IPS DF 19.7 (cell line): ENCODE measurements around the gene TIMP2.
"Not testable (repeated sequence)": the region's sequence is repeated elsewhere in the genome, so short reads cannot be mapped to it uniquely, and the experiment has no call there.

Source experiments
- DNase-seq: peaks from one replicate; pipeline ENCODE4 v3.0.0-alpha.2; 2013; ENCODE audit warnings: low read depth, low spot score

Gene TIMP2

GRCh38 chr17:78933025-78933958, 8.1 kb upstream of the TIMP2 start:
- no peak for DNase-seq

- DNase-seq = no peak
Observed at GRCh38 chr17:78929908-78930775, 5.0 kb upstream of the TIMP2 start.

DNA sequence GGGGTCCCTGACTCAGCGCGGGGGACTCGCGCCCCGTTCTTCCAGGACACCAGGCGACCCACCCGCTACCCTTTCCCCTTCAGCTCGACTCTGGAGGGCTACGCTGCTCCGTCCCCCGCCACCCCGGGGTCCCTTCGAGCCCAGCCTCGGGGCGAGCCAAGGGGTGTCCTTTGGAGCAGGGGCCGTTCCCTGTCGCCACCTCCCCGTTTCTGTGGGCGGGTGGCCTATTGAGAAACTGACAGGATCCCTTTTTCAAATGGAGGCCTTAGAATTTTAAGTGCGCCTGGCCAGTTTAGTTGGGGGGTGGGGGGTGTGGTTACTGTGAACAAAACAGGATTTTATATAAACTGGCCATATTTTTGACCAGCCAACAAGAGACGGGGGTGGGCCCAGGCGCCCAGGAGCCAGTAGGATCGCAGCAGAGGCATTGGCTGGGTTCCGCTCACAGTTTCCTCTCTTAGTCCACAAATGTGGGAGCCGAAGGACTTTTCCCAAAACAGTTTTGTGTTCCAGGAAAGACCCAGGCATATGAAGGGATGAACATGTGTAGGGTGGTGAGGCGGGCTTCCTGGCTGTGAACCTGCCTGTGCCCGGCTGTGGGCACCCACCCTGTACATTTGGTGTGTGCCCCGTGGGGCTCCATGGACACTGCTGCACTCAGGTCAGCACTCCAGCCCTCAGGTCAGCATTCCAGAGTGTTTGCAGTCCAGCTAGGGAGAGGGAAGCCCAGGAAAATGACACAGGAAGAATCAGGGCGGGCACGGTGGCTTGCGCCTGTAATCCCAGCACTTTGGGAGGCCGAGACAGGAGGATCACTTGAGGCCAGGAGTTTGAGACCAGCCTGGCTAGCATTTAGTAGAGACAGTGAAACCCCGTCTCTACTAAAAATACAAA, 722 bp upstream of the TIMP2 start:
- DNase-seq = no peak

DNA sequence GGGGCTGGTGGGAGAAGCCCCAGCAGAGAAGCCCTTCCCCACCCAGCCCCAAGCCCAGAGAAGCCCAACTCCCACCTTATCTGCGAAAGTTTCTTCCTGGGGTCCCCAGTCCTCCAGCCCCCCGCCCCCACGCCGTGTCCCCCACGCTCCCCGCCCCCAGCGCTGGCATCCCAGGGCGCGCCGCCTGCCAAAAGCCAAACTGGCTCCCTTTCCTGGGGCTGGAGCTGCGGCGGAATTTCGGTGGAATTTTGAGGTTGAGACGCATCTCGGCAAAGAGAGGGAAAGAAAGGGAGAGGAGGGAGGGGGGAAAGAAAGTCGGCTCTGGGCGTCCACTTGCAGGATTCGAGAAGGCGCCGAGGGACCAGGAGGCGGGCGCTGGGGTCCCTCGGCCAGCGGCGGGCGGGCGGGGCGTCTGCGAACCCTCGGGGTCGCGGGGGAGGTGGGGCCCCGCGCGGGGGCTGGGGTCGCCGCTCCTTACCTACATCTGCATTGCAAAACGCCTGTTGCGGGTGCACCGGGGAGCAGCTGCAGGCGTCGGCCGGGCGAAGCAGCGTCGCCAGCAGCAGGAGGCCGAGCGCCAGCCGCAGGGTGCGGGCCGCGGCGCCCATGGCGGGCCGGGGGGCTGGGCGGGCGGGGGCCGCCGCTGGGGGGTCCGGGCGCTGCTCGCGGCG, 571 bp downstream of the TIMP2 start:
- DNase-seq = no peak

DNA sequence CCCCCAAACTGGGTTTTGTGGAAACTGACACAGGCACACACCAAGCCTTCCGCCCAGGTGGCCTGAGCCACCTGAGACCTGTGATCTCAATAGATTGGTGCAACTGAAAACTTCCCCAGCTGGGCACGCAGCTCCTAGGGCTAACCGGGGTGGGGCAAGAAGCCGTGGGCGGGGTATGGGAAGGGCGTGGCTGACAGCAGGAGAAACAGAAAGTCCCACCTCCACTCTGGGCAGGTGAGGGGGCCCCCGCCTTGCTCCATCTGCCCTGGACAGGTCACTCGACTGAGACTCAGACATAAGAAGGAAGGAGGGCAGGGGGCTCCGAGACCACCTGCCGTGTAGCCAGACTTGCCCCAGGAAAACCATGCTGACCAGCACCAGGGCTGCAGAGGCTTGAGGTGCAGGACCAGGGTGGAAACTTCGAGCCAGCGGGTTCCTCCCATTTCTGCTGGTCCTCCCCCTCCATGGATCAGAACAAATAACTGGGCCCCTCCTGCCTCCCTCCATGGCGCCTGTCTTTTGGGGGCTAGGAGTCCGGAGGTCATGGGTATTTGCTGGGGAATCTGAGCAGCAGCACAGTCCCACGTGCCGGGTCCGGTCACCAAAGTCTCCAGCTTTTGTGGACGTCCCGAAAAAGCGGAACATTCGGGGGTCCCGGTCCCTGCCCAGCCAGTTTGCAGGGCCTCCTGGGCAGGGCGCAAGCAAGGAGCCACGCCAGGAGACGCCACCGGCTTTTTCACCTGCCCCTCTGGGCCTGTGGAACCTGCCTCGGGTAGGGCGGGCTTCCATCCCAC, 1.3 kb downstream of the TIMP2 start:
- DNase-seq = no peak

DNA sequence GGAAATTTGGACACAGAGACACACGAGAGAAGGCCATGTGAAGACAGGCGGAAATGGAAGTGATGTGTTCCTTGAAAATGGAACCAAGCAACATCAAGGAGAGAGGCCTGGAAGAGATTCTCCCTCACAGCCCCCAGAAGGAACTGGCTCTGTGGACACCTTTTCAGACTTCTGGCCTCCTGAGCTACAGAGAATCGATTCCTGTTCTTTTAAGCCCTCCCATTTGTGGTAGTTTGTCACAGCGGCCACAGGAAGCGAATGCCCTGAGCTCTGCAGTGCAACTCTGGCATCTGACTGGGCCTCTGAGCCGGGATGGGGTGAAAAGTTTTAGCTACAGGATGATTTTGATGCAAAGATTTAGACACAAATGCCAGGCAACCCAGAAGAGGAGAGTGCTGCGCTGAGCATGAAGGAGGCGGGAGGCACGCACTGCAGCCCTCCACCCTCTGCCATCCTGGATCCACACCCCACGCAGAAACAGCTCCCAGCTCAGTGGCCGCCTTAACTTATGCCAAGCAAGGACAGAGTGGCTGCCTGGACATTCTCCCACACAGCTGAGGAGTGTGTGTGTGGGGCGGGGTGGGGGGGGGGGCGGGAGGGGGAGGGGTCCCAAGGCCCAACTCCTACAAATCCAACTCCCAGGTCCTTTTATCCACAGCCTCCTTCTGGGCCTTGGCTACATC, 2.2 kb downstream of the TIMP2 start:
- no peak for DNase-seq

- no peak for DNase-seq
Observed at GRCh38 chr17:78921437-78921971, 3.7 kb downstream of the TIMP2 start.

GRCh38 chr17:78920528-78920927, 4.7 kb downstream of the TIMP2 start:
- no peak for DNase-seq

DNA sequence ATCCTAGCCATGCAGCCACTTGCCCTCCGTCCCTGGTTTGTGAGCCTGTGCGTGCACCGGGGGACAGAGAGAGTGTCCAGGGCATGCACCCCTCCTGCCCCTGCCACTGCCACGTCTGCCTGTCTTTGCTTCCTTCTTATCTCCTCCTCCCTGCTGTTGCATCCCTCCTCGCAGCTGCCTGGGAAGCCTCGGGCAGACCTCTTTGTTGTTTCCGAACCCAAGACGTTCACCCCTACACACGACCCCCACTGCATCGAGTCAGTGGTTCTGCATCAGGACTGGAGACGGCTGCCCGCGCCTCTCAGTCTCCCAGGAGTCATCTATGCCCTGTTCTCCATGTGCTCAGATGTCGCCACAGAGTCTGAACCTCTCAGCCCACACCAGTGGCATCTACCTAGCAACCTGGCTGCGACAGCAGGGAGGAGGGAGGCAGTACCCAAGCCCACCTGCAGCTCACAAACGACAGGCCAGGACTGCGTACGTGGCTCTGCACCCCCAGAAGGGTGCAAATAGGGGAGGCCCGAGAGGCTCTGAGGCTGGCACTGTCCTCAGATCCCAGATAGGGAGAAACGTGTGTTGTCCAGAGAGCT, 5.2 kb downstream of the TIMP2 start:
- DNase-seq = no peak

DNA sequence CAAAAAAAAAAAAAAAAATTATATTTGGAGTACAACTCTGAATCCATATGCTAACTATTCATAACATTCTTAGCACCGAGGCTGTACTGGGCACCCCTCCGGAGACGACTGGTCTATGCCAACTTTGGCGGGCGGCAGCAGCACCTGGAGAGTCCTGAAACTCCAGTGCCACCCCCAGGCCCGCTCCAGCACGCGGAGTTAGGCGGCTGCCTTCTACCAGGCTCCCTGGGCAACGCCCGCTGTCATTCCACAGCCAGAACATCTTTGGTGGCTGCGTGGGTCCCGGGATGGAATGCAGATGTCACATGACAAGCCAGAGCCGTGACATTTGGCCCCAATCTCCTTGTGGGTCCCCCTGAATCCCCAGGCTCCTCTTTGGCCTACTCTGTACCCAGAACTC, 6.2 kb downstream of the TIMP2 start:
- DNase-seq = no peak

- no peak for DNase-seq
Observed at GRCh38 chr17:78917451-78918275, 7.5 kb downstream of the TIMP2 start.

GRCh38 chr17:78915872-78916632, 9.1 kb downstream of the TIMP2 start:
- no peak for DNase-seq

- no peak for DNase-seq
Observed at GRCh38 chr17:78913115-78913514, 12.1 kb downstream of the TIMP2 start.

- DNase-seq = no peak
Observed at GRCh38 chr17:78912082-78912481, 13.1 kb downstream of the TIMP2 start.

DNA sequence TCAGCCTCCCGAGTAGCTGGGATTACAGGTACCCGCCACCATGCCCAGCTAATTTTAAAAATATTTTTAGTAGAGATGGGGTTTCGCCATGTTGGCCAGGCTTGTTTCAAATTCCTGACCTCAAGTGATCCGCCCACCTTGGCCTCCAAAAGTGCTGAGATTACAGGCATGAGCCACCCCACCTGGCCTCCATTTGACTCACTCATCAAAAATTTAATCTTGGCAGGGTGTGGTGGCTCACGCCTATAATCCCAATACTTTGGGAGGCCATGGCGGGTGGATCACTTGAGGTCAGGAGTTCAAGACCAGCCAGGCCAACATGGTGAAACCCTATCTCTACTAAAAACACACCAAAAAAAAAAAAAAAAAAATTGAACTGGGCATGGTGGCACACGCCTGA, 13.6 kb downstream of the TIMP2 start:
- DNase-seq = not testable (repeated sequence)

- DNase-seq = no peak
Observed at GRCh38 chr17:78910497-78911284, 14.5 kb downstream of the TIMP2 start.
